NCI-H2029 (cell line): Measurements from ENCODE around the gene FAR2.

ENCODE experiments used
- DNase-seq: peaks from one replicate; lab custom pipeline; 2025; lab: John Stamatoyannopoulos, UW

FAR2 gene

GRCh38 chr12:29204521-29204920 lies 55.4 kb downstream of the FAR2 start:
- DNase-seq = no peak

GRCh38 chr12:29207120-29207519 lies 58.0 kb downstream of the FAR2 start:
- DNase-seq = no peak

- no peak for DNase-seq
Observed at GRCh38 chr12:29208060-29208459, 59.0 kb downstream of the FAR2 start.

- DNase-seq = no peak
Observed at GRCh38 chr12:29208936-29209701, 60.0 kb downstream of the FAR2 start.

GRCh38 chr12:29211696-29212095 lies 62.6 kb downstream of the FAR2 start:
- DNase-seq = no peak

GRCh38 chr12:29212682-29213403 lies 63.8 kb downstream of the FAR2 start:
- no peak for DNase-seq

GRCh38 chr12:29216266-29216665 lies 67.2 kb downstream of the FAR2 start:
- no peak for DNase-seq

- no peak for DNase-seq
Observed at GRCh38 chr12:29216797-29217575, 67.9 kb downstream of the FAR2 start.

- no peak for DNase-seq
Observed at GRCh38 chr12:29220632-29221336, 71.7 kb downstream of the FAR2 start.

- DNase-seq = no peak
Observed at GRCh38 chr12:29222200-29222599, 73.1 kb downstream of the FAR2 start.

GRCh38 chr12:29223426-29223825 lies 74.3 kb downstream of the FAR2 start:
- DNase-seq = no peak

- no peak for DNase-seq
Observed at GRCh38 chr12:29223956-29224543, 75.0 kb downstream of the FAR2 start.

- no peak for DNase-seq
Observed at GRCh38 chr12:29224572-29224971, 75.5 kb downstream of the FAR2 start.

GRCh38 chr12:29225834-29226233 lies 76.8 kb downstream of the FAR2 start:
- DNase-seq = no peak

- DNase-seq = no peak
Observed at GRCh38 chr12:29226616-29227015, 77.5 kb downstream of the FAR2 start.

GRCh38 chr12:29228474-29229157 lies 79.5 kb downstream of the FAR2 start:
- DNase-seq = no peak

- no peak for DNase-seq
Observed at GRCh38 chr12:29229158-29229505, 80.1 kb downstream of the FAR2 start.

GRCh38 chr12:29229937-29230336 lies 80.9 kb downstream of the FAR2 start:
- DNase-seq = no peak

GRCh38 chr12:29230800-29231560 lies 81.9 kb downstream of the FAR2 start:
- DNase-seq = no peak

- DNase-seq = no peak
Observed at GRCh38 chr12:29232086-29232485, 83.0 kb downstream of the FAR2 start.
